Spleen (tissue), 11 donors: ENCODE results near the gene WDFY4. TPM values are rescaled to one million over a fixed set of nuclear protein-coding genes. Genes with fewer than 3 reads are reported as not detected.

ENCODE experiments used
- DNase-seq: peaks from one replicate; pipeline ENCODE4 v3.0.0-alpha.2; 2020
- H3K27ac ChIP-seq, 8 donors: fragments of 200-600 bp; sonication (generic) in 7 of 8; 1 replicate in 4 of 8; 2 replicates in 4 of 8; pipeline versions ENCODE4 v1.5.0 to v1.8.0; 2016 to 2021; ENCODE audit warnings: inconsistent platforms in 4 of 8, mild to moderate bottlenecking in 4 of 8, moderate library complexity in 1 of 8
- H3K27me3 ChIP-seq, 7 donors: fragments of 200-600 bp; sonication (generic) in 6 of 7; replicated peaks in 1 of 7; 1 replicate in 4 of 7; 2 replicates in 3 of 7; pipeline versions ENCODE4 v1.5.0 to v1.8.0; 2016 to 2021; ENCODE audit warnings: inconsistent platforms in 3 of 7, mild to moderate bottlenecking in 1 of 7
- H3K36me3 ChIP-seq, 6 donors: fragments of 200-600 bp; sonication (generic) in 5 of 6; 1 replicate in 4 of 6; 2 replicates in 2 of 6; pipeline versions ENCODE4 v1.5.0 to v1.8.0; 2016 to 2021; ENCODE audit warnings: inconsistent platforms in 2 of 6
- H3K4me1 ChIP-seq, 6 donors: fragments of 200-600 bp; sonication (generic) in 5 of 6; 1 replicate in 3 of 6; 2 replicates in 3 of 6; pipeline versions ENCODE4 v1.5.0 to v1.8.0; 2016 to 2021; ENCODE audit warnings: inconsistent platforms in 3 of 6
- H3K4me3 ChIP-seq, 8 donors: fragments of 200-600 bp; sonication (generic) in 7 of 8; 1 replicate in 4 of 8; 2 replicates in 4 of 8; pipeline versions ENCODE4 v1.5.0 to v1.8.0; 2016 to 2021; ENCODE audit warnings: inconsistent platforms in 4 of 8, mild to moderate bottlenecking in 4 of 8, moderate library complexity in 2 of 8
- H3K9me3 ChIP-seq, 8 donors: fragments of 200-600 bp; sonication (generic) in 7 of 8; 1 replicate in 4 of 8; 2 replicates in 4 of 8; pipeline versions ENCODE4 v1.5.0 to v1.8.0; 2016 to 2021; ENCODE audit warnings: inconsistent platforms in 4 of 8
- POLR2A ChIP-seq, 3 donors: fragments of 450-650 bp; IDR thresholded peaks; one replicate each; pipeline ENCODE4 v1.5.1; 2017; ENCODE audit warnings: antibody characterized with exemption in 3 of 3, mild to moderate bottlenecking in 1 of 3
- POLR2AphosphoS5 ChIP-seq, 3 donors: sonication (generic); formaldehyde crosslinking; IDR thresholded peaks; one replicate each; pipeline ENCODE4 v1.5.1; 2017; ENCODE audit warnings: antibody characterized with exemption in 3 of 3
- WGBS, 5 donors: extraction: QIAGEN DNeasy Blood & Tissue Kit in 3 of 5; methylation state at CpG; one replicate each; pipeline versions ENCODE4 v1.1.5 to v1.1.7; 2013 to 2018; 5-methylcytosine and 5-hydroxymethylcytosine counted together
- intact Hi-C: fragments of 100-400 bp; cut with DNase I; formaldehyde crosslinking; loops from one replicate; pipeline ENCODE4 v1.15.0; 2023; ENCODE audit warnings: low total_unique reads
- polyA plus RNA-seq, 3 donors: library from polyadenylated mRNA; stranded (reverse); fragments of 200-250 nt; gene quantifications; one replicate each; pipeline ENCODE4 v1.2.1, GENCODE V29; 2013
- total RNA-seq, 7 donors: library from RNA; depleted of rRNA in 3 of 7; stranded (reverse); fragments of >200 nt in 3 of 7; fragmentation: NEBNext Ultra II Directional in 4 of 7; extraction: Animal tissue kit (Norgen Biotek cat#: 25700) in 4 of 7; gene quantifications; one replicate each; pipeline versions ENCODE4 v1.1.0 to v1.2.1, GENCODE V29; 2016 to 2021
- TF ChIP-seq, protein P1 (sequence below), 11 experiments: fragments of 200-600 bp in 7 of 11; fragments of 450-650 bp in 4 of 11; sonication (generic) in 4 of 11; IDR thresholded peaks in 8 of 11; conservative IDR thresholded peaks in 3 of 11; 1 replicate in 7 of 11; 2 replicates in 4 of 11; pipeline versions ENCODE4 v1.4.0 to v1.8.0; 2016 to 2021; ENCODE audit warnings: antibody characterized with exemption in 11 of 11, inconsistent platforms in 4 of 11, mild to moderate bottlenecking in 1 of 11
- donor health status: healthy with polysubstance abuse.
- donor health status: DM: no; HTN: no; CAD: no; lungs with moderate emphysema.
- donor health status: DM: no; HTN: no; CAD: no.
- donor health status: Bipolar disorder and iron deficiency.
- donor health status: healthy.
- donor health status: DM: no; HTN: no; CAD: no.
- donor health status: DM: yes; HTN: yes; CAD: no.

WDFY4 gene
- total and polyA plus RNA-seq, 10 donors, result 31.7 to 120 (median 88.9) TPM

DNA sequence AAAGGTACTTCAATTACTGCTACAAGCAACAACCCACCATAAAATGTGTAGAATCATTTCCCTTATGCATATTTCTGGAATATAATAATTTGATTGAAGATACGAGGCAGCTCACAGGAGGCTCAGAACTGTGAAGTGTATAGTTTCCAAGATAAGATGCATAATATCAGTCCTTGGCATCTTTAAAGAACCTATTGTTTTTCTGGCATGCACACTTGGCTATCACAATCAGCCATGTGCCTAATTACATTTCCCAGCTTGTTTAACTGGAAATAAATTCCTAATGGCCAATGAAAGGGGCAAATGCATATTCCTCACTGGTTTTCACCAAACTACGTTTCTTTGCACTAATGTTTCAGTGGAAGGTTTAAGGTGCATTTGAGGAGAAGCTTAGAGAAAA lies 338.4 kb downstream of the WDFY4 start:
- Histone ChIP-seq H3K27me3 (peaks cover 0 to 36% (median 0%) of the 10 kb centered on the region in 7 donors), H3K9me3 (no peaks in the 10 kb centered on the region), H3K4me3 (no peak overlapping the region), H3K36me3 (no peaks in the 10 kb centered on the region), H3K4me1 (peaks cover 0 to 3% (median 0%) of the 10 kb centered on the region in 6 donors), H3K27ac (no peak overlapping the region)
- DNase-seq, result no peak
- intact Hi-C loops, result no loop called here
- TF ChIP-seq, protein P1, sequence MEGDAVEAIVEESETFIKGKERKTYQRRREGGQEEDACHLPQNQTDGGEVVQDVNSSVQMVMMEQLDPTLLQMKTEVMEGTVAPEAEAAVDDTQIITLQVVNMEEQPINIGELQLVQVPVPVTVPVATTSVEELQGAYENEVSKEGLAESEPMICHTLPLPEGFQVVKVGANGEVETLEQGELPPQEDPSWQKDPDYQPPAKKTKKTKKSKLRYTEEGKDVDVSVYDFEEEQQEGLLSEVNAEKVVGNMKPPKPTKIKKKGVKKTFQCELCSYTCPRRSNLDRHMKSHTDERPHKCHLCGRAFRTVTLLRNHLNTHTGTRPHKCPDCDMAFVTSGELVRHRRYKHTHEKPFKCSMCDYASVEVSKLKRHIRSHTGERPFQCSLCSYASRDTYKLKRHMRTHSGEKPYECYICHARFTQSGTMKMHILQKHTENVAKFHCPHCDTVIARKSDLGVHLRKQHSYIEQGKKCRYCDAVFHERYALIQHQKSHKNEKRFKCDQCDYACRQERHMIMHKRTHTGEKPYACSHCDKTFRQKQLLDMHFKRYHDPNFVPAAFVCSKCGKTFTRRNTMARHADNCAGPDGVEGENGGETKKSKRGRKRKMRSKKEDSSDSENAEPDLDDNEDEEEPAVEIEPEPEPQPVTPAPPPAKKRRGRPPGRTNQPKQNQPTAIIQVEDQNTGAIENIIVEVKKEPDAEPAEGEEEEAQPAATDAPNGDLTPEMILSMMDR (IDR thresholded peaks at IDR 0.05 in 8 of 11, conservative IDR thresholded peaks at IDR 0.05 in 3 of 11), result no peak
- no peak for TF ChIP-seq POLR2A (IDR thresholded peaks at IDR 0.05)
- no peak for TF ChIP-seq POLR2AphosphoS5 (IDR thresholded peaks at IDR 0.05)
- WGBS, 5 donors, result 55 to 87% (median 72%) methylated on average over 2 of the region's 2 CpGs

DNA sequence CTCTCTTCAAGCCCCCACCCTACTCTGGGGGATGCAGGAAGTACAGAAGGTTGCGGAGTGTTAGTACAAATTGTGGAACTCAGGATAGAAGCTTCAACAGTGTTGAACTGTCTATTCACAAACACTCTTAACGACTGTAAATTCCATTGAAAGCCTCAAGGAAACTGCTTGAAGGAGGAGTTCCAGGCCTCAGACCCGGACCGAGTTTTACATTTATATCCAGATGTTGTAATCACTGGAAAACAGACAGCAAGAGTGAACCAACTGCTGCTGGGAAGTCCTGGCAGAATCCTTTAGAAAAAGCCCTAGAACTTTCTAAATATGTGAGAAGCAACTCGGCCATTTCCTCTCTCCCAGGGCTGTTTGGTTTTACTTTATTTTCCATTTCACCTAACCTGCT lies 339.1 kb downstream of the WDFY4 start:
- H3K9me3 ChIP-seq, result no peaks in the 10 kb centered on the region
- DNase-seq, result no peak
- H3K27me3 ChIP-seq, result peaks cover 0 to 33% (median 0%) of the 10 kb centered on the region in 7 donors
- WGBS, 5 donors, result 34 to 53% (median 49%) methylated on average over 5 of the region's 5 CpGs
- no peak for TF ChIP-seq POLR2A (IDR thresholded peaks at IDR 0.05)
- no peak for TF ChIP-seq POLR2AphosphoS5 (IDR thresholded peaks at IDR 0.05)
- TF ChIP-seq, protein P1 (IDR thresholded peaks at IDR 0.05 in 8 of 11, conservative IDR thresholded peaks at IDR 0.05 in 3 of 11), result no peak
- peaks cover 0 to 3% (median 0%) of the 10 kb centered on the region in 6 donors for H3K4me1 ChIP-seq
- H3K4me3 ChIP-seq, result no peak overlapping the region
- peak overlapping the region in 3 of 8 donors; percentile 23 to 39 (median 36) for H3K27ac ChIP-seq
- H3K36me3 ChIP-seq, result no peaks in the 10 kb centered on the region
- intact Hi-C loops, result no loop called here

DNA sequence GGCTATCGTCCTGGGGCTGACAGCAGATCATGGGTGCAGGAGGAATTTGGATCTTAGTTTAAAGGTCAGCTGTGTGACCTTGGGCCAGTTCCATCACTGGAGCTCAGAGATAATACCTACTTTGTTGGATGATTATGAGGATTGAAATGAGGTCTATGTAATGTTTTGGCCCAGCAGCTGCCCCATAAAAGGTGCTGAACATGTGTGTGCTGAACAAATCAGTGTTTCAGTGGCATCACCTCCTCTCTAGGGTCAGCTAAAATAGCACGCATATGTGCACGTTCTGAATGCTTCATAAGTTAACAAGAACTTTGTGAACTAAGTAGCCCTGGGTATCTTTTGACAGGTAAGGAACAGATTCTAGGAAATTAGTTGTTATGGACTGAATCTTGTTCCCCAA lies 339.8 kb downstream of the WDFY4 start:
- Histone ChIP-seq H3K27me3 (peaks cover 0 to 29% (median 0%) of the 10 kb centered on the region in 7 donors), H3K27ac (peak overlapping the region in 3 of 8 donors; percentile 23 to 39 (median 36)), H3K9me3 (no peaks in the 10 kb centered on the region), H3K36me3 (no peaks in the 10 kb centered on the region), H3K4me1 (peaks cover 0 to 3% (median 0%) of the 10 kb centered on the region in 6 donors), H3K4me3 (no peak overlapping the region)
- intact Hi-C loops, result no loop called here
- no peak for DNase-seq
- WGBS, 5 donors, result 83 to 92% (median 88%) methylated on average over 3 of the region's 3 CpGs
- no peak for TF ChIP-seq POLR2AphosphoS5 (IDR thresholded peaks at IDR 0.05)
- TF ChIP-seq POLR2A (IDR thresholded peaks at IDR 0.05), result no peak
- TF ChIP-seq, protein P1 (IDR thresholded peaks at IDR 0.05 in 8 of 11, conservative IDR thresholded peaks at IDR 0.05 in 3 of 11), result no peak

DNA sequence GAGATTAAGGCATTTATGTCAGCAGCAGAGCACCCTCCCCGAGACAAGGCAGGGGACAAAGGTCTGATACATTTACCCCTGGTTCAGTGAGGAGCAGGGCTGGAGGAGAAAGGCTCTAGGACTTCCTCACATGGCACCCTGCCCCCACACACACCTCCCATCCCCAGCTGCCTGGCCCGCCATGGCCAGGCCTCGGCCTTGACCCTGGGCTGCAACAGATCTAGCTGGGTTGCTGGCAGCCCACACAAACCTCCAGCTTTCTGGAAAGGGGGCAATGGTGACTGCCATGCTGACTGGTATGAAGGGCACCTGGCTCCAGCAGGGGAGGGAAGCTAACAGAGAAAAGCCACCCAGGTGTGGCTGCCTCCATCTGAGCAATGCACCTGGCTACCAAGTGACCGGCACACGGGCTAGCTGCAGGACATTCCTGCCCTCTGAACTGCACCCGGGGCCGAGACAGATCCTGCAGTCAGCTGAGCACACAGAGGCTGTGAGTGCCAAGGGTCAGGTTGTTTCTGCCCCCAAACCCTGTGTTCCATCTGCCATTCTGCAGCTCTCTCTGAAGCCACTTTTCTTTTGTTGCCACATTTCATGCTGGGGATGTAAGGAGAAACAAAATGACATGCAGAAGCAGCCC lies 340.8 kb downstream of the WDFY4 start:
- Histone ChIP-seq H3K4me1 (peaks cover 0 to 3% (median 0%) of the 10 kb centered on the region in 6 donors), H3K36me3 (no peaks in the 10 kb centered on the region), H3K4me3 (no peak overlapping the region), H3K27ac (no peak overlapping the region), H3K27me3 (peaks cover 0 to 35% (median 0%) of the 10 kb centered on the region in 7 donors), H3K9me3 (no peaks in the 10 kb centered on the region)
- no peak for DNase-seq
- TF ChIP-seq POLR2A (IDR thresholded peaks at IDR 0.05), result no peak
- intact Hi-C loops, result no loop called here
- WGBS, 5 donors, result 79 to 91% (median 85%) methylated on average over 2 to 7 of the region's 7 CpGs
